ENCODE data around the gene PGAM5. TPM values are rescaled to one million over a fixed set of nuclear protein-coding genes. Genes with fewer than 3 reads are reported as not detected.
A peak's percentile ranks its signal among the peaks of the same experiment; 100 is the strongest.

PGAM5 gene
- total and polyA plus RNA-seq, 9 donors, result 16.8 to 25.8 (median 21.3) TPM

DNA sequence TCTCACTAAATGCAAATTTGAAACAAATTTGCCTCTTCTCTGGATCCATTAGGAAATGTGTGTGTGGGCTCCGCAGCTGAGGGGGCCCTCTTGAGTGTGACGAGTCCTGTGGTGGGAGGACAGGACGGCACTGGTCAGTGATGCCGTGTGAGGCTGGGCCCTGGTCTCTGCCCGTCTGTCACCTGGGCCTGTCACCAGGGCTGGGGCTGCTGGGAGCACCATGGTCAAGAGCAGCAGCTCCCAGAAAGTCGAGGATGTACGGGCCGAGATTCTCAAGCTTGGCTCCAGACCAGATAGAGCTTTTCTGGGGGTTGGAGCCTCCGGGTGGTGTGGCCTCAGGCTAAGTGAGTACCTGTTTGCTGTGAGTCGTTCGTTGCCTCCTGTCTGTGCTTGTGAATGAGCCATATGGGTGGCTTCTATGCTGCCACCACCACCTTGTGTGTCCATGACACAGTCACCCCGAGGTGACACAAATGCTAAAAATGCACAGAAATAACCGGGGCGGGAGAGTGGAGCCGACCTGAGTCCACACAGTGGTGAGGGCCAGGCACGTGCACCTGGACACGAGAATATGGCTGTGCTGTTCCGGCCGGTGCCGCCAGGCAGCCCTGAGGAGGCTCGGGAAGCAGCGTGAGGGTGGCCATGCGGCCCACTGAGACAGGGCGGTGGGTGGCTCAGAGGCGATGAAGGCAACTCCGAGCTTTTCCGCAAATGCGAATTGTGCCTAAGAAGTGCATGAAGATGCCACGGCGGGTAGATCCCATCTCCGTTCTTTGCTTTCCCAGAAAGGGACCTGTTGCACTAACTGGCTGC, 8.7 kb downstream of the PGAM5 start:
- H3K4me3 ChIP-seq (ENCODE audit: low read length), result no peak overlapping the region
- H3K27ac ChIP-seq (ENCODE audit: low read length), result no peak overlapping the region
- WGBS (ENCODE audit: insufficient coverage), result 88% methylated on average over 31 of the region's 31 CpGs
- H3K36me3 ChIP-seq (ENCODE audit: control insufficient read depth, insufficient read depth, low read length), result peaks cover 71% of the 10 kb centered on the region
- peaks cover 4% of the 10 kb centered on the region for H3K4me1 ChIP-seq (ENCODE audit: control insufficient read depth, insufficient read depth, low read length)
- no peaks in the 10 kb centered on the region for H3K27me3 ChIP-seq (ENCODE audit: control insufficient read depth, insufficient read depth, low read length)
- no peaks in the 10 kb centered on the region for H3K9me3 ChIP-seq (replicated peaks; ENCODE audit: control insufficient read depth, low read depth, low read length)
- no peak for DNase-seq

DNA sequence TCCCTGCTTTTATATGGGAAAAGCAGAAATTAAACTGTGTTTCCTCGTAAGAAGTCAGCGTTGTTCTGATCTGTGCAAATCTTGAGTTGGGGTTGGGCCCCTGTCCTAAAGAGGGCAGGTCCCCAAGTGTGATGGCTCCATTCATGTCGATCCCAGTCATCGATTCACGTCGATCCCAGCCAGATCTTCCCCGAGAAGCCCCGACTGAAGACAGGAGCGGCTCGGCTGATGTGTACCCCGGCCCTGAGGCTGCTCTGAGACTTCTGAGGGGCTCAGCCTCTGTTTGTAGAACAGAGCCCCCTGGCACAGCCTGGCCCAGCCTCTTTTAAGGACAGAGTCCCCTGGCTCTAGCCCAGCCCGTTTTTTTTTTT, 9.3 kb downstream of the PGAM5 start:
- H3K27ac ChIP-seq (ENCODE audit: low read length), result no peak overlapping the region
- peaks cover 73% of the 10 kb centered on the region for H3K36me3 ChIP-seq (ENCODE audit: control insufficient read depth, insufficient read depth, low read length)
- WGBS (ENCODE audit: insufficient coverage), result 89% methylated on average over 12 of the region's 12 CpGs
- DNase-seq, result no peak
- peaks cover 10% of the 10 kb centered on the region for H3K4me1 ChIP-seq (ENCODE audit: control insufficient read depth, insufficient read depth, low read length)
- H3K9me3 ChIP-seq (replicated peaks; ENCODE audit: control insufficient read depth, low read depth, low read length), result no peaks in the 10 kb centered on the region
- H3K4me3 ChIP-seq (ENCODE audit: low read length), result no peak overlapping the region
- no peaks in the 10 kb centered on the region for H3K27me3 ChIP-seq (ENCODE audit: control insufficient read depth, insufficient read depth, low read length)

DNA sequence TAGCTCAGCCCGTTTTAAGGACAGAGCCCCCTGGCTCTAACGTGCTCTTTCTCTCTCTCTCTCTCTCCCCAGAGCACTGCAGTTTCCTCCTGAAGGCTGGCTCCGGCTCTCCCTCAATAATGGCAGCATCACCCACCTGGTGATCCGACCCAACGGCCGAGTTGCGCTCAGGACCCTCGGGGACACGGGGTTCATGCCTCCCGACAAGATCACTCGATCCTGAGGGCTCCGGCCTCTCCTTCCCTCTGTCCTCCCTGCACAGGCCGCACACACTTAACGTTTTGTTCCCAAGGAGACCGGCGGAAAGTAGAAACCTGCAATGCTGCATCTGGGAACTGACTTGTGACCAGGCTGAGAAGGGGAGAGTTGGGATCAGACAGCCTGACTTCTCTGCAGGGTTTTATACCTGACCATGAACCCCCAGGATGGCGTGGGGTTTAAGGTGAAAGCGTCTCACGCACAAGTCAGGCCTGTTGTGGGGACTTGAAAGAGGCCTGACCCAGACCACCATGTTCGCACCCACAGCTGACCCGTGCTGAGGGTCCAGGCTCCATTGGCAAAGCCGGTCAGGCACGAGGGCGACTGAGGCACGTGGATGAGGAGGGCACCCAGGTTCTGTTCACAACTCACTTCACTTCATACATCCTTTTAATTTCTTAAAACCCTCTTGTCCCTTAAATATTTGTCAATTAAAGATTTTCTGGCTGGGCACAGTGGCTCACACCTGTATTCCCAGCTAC, 10.1 kb downstream of the PGAM5 start:
- Histone ChIP-seq H3K4me1 (ENCODE audit: control insufficient read depth, insufficient read depth, low read length) (peaks cover 13% of the 10 kb centered on the region), H3K36me3 (ENCODE audit: control insufficient read depth, insufficient read depth, low read length) (peaks cover 73% of the 10 kb centered on the region), H3K9me3 (replicated peaks; ENCODE audit: control insufficient read depth, low read depth, low read length) (no peaks in the 10 kb centered on the region), H3K27ac (ENCODE audit: low read length) (no peak overlapping the region), H3K27me3 (ENCODE audit: control insufficient read depth, insufficient read depth, low read length) (no peaks in the 10 kb centered on the region), H3K4me3 (ENCODE audit: low read length) (no peak overlapping the region)
- DNase-seq, result no peak
- WGBS (ENCODE audit: insufficient coverage), result 89% methylated on average over 17 of the region's 25 CpGs

DNA sequence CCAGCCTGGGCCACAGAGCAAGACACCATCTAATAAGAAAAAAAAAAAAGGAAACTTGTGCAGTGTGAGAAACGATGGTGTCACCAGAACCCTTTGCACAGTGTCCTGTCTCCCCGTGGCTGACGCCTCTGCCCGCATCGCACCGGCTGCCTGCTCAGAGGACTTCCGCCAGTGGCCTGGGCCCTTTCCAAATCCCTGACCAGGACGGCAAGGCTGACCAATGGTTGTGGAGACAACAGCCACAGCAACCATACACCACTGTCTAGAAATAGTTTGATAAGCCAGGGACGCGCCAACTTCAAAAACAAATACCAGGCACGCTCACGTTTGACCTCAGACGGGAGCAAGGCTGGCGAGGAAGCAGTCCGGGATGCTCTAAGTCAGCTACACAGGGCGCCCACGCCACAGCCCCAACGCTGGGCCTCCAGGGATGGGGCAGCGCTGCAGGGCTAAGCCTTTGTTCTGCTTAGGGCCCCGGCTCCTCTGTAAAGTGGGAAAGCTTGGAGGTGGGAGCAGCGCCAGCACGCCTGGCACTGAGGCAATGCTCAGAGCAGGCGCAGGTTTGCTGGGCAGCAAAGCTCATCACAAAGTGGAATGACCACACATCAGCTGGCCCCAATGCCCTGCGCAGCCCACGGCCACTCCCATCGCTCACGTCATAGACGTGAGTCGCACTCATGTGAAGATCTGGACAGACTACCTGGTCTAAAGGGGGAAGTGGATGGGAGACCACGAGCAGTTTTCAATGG, 12.5 kb downstream of the PGAM5 start:
- H3K36me3 ChIP-seq (ENCODE audit: control insufficient read depth, insufficient read depth, low read length), result peaks cover 76% of the 10 kb centered on the region
- no peak for DNase-seq
- peaks cover 13% of the 10 kb centered on the region for H3K4me1 ChIP-seq (ENCODE audit: control insufficient read depth, insufficient read depth, low read length)
- WGBS (ENCODE audit: insufficient coverage), result 87% methylated on average over 28 of the region's 30 CpGs
- H3K27ac ChIP-seq (ENCODE audit: low read length), result no peak overlapping the region
- no peaks in the 10 kb centered on the region for H3K9me3 ChIP-seq (replicated peaks; ENCODE audit: control insufficient read depth, low read depth, low read length)
- no peaks in the 10 kb centered on the region for H3K27me3 ChIP-seq (ENCODE audit: control insufficient read depth, insufficient read depth, low read length)
- no peak overlapping the region for H3K4me3 ChIP-seq (ENCODE audit: low read length)

DNA sequence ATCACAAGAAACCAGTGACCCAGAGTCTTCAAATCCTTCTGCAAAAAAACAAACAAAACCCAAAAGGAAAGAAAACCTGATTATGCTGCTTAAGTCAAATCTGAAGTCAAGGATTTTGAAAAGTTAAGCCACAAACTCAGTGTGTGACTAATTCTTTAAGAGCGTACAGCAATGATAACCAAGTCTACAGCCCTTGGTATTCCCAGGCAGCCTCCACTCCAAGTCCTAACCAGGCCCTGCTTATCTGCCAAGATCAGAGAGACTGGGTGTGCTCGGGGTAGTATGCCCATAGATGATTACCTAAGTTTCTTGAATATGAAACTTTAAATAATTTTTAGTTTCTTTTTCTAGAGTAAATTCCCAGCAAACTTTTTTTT, 13.1 kb downstream of the PGAM5 start:
- Histone ChIP-seq H3K27me3 (ENCODE audit: control insufficient read depth, insufficient read depth, low read length) (no peaks in the 10 kb centered on the region), H3K27ac (ENCODE audit: low read length) (no peak overlapping the region), H3K4me1 (ENCODE audit: control insufficient read depth, insufficient read depth, low read length) (peaks cover 13% of the 10 kb centered on the region), H3K9me3 (replicated peaks; ENCODE audit: control insufficient read depth, low read depth, low read length) (no peaks in the 10 kb centered on the region), H3K4me3 (ENCODE audit: low read length) (no peak overlapping the region), H3K36me3 (ENCODE audit: control insufficient read depth, insufficient read depth, low read length) (peaks cover 78% of the 10 kb centered on the region)
- DNase-seq, result no peak
- 83% methylated on average over 1 of the region's 2 CpGs for WGBS (ENCODE audit: insufficient coverage)

DNA sequence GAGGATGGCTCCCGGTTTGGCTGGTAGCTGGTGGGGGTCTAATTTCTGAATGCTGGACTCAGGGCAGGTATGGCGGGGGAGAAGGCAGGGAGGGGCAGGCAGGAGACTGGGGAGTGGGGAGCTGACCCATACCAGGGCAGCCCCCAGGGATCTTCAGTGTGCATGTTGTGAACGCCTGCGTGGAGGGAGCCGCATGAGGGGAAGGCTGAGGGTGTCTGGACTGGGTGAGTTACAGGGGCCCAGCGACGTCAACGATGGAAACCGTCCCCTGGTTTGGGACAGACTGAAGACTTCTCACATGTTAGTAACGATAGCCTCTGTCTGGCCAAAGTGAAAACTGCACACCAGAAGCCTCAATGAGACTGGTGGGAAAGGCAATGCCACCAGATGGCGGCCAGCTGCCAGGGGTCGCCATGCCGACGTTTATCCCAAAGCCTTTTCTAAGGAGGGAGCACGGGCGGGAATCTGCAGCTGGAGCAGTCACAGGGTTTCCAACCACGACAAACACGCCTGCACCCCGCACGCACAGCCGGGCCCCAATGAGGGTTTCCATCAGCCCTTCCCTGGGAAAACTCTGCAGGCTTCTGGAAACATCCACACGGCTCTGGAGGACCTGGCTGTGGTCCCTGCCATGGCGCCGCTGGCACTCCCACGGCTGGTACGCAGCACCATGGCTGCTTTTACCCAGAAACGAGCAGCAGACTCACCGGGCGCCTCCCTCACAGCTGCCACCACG, 14.0 kb downstream of the PGAM5 start:
- H3K9me3 ChIP-seq (replicated peaks; ENCODE audit: control insufficient read depth, low read depth, low read length), result no peaks in the 10 kb centered on the region
- no peaks in the 10 kb centered on the region for H3K27me3 ChIP-seq (ENCODE audit: control insufficient read depth, insufficient read depth, low read length)
- peaks cover 13% of the 10 kb centered on the region for H3K4me1 ChIP-seq (ENCODE audit: control insufficient read depth, insufficient read depth, low read length)
- DNase-seq, result peak; percentile 60
- H3K4me3 ChIP-seq (ENCODE audit: low read length), result no peak overlapping the region
- peaks cover 74% of the 10 kb centered on the region for H3K36me3 ChIP-seq (ENCODE audit: control insufficient read depth, insufficient read depth, low read length)
- 76% methylated on average over 30 of the region's 30 CpGs for WGBS (ENCODE audit: insufficient coverage)
- H3K27ac ChIP-seq (ENCODE audit: low read length), result peak overlapping the region; percentile 78

DNA sequence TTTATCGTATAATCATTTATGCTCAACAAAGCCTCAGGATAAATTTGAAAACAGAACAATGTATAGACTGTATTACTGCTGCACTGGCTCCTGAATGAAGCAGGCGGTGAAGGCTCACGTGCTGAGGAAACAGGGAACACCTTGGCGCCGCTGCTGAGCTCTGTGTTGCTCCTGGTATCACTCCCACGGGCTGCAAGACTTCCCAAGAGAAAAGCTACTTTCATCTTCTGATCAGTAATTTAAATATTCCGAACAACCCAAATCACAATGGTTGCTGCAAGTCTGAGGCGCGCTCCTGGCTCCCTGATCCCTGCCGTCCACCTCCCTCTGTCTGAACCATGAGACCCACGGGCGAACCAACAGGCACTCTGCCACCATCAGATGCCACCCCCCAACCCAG, 15.7 kb downstream of the PGAM5 start:
- Histone ChIP-seq H3K36me3 (ENCODE audit: control insufficient read depth, insufficient read depth, low read length) (peaks cover 76% of the 10 kb centered on the region), H3K9me3 (replicated peaks; ENCODE audit: control insufficient read depth, low read depth, low read length) (no peaks in the 10 kb centered on the region), H3K27me3 (ENCODE audit: control insufficient read depth, insufficient read depth, low read length) (no peaks in the 10 kb centered on the region), H3K27ac (ENCODE audit: low read length) (no peak overlapping the region), H3K4me1 (ENCODE audit: control insufficient read depth, insufficient read depth, low read length) (peaks cover 13% of the 10 kb centered on the region), H3K4me3 (ENCODE audit: low read length) (no peak overlapping the region)
- no peak for DNase-seq
- 98% methylated on average over 11 of the region's 12 CpGs for WGBS (ENCODE audit: insufficient coverage)

DNA sequence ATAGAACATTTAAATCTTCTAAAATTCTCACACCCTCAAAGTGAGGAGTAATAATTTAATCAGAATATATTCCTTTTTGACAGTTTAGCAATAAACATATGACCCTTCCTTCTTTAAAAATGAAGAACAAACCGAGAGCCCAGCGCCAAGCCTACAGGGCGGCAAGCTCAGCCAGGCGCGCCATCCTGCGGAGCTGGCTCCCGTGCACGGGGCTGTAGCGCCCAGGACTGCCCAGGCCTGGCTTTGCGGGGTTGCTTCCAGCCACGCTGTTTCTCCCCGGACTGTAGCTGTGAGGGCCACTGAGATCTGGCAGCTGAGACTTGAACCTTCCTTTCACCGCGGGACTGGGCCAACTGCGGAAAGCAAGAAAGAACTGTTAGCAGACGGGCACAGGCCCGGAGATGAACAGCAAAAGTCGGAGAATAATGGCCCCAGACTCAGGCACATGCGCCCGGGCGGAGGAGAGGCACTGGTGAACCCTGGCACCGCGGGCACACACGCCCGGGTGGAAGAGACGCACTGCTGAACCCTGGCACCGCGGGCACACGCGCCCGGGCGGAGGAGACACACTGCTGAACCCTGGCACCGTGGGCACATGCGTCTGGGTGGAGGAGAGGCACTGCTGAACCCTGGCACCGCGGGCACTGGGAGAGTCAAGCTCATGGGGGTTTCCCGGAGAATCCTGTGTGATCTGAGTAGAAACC, 16.6 kb downstream of the PGAM5 start:
- Histone ChIP-seq H3K27me3 (ENCODE audit: control insufficient read depth, insufficient read depth, low read length) (no peaks in the 10 kb centered on the region), H3K4me1 (ENCODE audit: control insufficient read depth, insufficient read depth, low read length) (peaks cover 13% of the 10 kb centered on the region), H3K4me3 (ENCODE audit: low read length) (no peak overlapping the region), H3K9me3 (replicated peaks; ENCODE audit: control insufficient read depth, low read depth, low read length) (no peaks in the 10 kb centered on the region), H3K27ac (ENCODE audit: low read length) (no peak overlapping the region), H3K36me3 (ENCODE audit: control insufficient read depth, insufficient read depth, low read length) (peaks cover 80% of the 10 kb centered on the region)
- WGBS (ENCODE audit: insufficient coverage), result 93% methylated on average over 35 of the region's 37 CpGs
- DNase-seq, result no peak

DNA sequence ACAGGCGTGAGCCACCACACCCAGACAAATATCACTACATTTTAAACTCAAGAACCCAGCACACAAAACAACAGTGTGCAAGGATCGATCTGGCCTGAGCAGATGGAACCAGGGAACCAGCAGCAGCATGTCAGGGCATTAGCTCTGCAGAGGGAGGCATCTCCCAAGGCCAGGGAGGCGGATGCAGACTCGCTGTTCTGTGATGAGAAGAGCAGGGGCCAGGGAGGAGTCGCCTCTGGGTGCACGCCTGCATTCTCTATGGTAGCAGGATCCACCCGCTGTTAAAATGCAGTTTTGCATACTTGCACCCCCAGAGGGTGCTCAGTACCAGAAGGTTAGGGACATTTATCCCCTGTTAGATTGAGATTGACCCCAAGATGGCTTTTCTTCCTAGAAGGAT, 17.9 kb downstream of the PGAM5 start:
- no peaks in the 10 kb centered on the region for H3K27me3 ChIP-seq (ENCODE audit: control insufficient read depth, insufficient read depth, low read length)
- DNase-seq, result no peak
- H3K9me3 ChIP-seq (replicated peaks; ENCODE audit: control insufficient read depth, low read depth, low read length), result no peaks in the 10 kb centered on the region
- peaks cover 82% of the 10 kb centered on the region for H3K36me3 ChIP-seq (ENCODE audit: control insufficient read depth, insufficient read depth, low read length)
- H3K27ac ChIP-seq (ENCODE audit: low read length), result no peak overlapping the region
- peaks cover 13% of the 10 kb centered on the region for H3K4me1 ChIP-seq (ENCODE audit: control insufficient read depth, insufficient read depth, low read length)
- WGBS (ENCODE audit: insufficient coverage), result 92% methylated on average over 6 of the region's 7 CpGs
- H3K4me3 ChIP-seq (ENCODE audit: low read length), result no peak overlapping the region
